Glomerular visceral epithelial cell (primary cell): ENCODE data around the gene PRR13.
"Not testable (repeated sequence)": the region's sequence is repeated elsewhere in the genome, so short reads cannot be mapped to it uniquely, and the experiment has no call there.

Source experiments
- DNase-seq: peaks from one replicate; pipeline ENCODE4 v3.0.0-alpha.2; 2016; ENCODE audit errors: extremely low spot score

The PRR13 gene

GRCh38 chr12:53439582-53439981, 2.0 kb upstream of the PRR13 start:
- DNase-seq, result not testable (repeated sequence)

GRCh38 chr12:53443955-53444354, 2.4 kb downstream of the PRR13 start:
- DNase-seq, result no peak

- not testable (repeated sequence) for DNase-seq
These were observed 3.2 kb downstream of the PRR13 start for GRCh38 chr12:53444593-53445325.

GRCh38 chr12:53450936-53451335, 9.4 kb downstream of the PRR13 start:
- no peak for DNase-seq

DNA sequence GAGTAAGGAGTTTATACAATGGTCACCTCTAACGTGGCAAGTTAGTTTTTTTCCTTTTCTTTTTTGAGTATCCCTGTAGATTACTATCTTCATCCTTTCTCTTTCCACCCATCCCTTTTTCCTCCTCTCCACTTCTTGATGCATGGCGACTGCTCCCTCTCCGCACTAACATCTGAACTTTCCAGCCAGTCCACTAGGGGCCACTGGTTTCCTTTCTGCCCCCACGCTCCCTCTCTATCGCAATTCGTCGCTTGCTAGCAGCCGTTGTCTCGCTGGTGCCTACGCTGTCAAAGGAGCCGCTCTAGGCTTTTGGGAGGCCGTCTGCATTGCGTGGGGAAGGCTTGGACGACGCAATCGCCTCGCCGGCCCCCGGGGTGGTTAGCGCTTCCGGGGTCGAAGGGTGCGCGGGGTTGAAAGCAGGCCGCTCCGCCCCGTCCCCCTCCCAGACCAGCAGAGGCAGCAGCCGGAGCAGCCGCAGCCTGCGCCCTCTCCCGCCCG, 10.2 kb downstream of the PRR13 start, which contains the start of gene PCBP2:
Gene PCBP2 (plus strand): TSS at position 442 of the 498 bp plus-strand sequence. CDS start 2,699 bp downstream, outside the sequence.
- DNase-seq, result peak; percentile 99

DNA sequence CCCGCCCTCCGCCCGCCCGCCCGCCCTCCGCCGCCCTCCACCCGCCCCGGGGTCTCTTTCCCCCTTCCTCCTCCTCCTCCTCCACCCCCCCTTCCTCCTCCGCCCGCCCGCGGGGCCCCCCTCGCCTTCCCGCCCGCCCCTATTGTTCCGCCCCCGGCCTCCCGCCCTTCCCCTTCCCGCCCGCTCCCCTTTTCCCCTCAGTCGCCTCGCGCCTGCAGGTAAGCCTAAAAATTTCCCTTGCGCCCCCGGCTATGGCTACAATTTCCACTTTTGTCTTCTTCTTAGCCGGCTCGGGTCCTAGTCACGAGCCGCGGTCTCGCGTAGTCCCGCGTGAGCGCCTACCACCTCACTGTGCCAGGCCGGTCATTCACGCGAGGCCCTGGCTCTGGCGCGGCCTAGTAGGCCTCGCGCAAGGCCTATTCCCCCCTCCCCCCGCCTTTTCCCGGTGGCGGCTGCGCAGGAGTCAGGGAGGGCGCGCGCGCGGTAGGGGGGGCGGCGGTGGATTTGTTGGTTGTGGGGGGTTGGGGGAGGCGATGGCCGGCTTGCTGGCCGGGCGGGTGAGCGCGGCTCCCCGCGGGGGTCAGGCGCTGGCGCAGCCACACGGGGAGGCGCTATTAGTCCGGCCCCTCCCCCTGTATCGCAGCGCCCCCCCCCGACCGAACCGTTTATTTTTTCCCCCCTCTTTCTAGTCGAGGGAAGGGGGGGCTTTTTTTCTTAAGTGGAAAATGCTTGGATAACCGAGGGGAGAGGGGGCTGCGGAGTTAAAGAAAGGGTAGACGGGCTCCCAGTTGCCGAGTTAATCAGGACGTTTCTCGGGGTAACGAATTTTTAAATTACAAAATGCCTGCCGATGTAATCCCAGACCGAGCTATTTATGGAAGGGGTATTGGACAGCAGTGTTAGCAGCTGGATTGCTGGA, 10.9 kb downstream of the PRR13 start:
- peak; percentile 90 for DNase-seq

DNA sequence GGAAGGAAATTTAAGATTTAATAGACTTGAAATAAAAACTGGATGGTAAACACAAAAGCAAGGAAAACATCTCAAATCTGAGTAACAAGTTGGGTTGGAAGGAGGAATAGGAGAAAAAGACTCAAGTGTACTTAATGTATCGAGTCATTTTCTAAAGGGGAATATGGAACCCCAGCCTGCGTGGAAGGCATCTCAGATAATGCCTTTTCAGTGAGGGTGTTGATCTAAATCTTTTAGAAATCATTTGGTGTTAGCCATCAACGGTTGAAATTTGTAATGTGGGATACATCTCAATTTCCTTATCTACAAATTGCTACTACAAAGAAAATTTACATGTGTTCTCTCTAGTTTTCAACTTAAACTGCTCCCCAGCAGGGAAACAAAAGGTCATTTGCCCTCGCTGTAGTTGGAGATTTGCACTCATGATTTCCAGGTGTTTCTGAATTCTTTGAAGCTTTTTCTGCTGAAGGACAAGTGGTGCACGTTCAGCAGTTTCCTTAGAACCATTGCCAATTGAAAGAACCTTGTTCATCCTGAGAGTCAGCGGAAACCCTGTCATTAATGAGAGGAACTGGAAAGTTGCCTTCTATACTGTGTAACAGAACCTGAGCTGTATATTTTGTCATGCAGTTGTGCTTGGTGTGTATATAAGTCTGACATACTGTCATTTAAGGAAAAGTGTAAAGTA, 12.6 kb downstream of the PRR13 start:
- DNase-seq, result no peak

DNA sequence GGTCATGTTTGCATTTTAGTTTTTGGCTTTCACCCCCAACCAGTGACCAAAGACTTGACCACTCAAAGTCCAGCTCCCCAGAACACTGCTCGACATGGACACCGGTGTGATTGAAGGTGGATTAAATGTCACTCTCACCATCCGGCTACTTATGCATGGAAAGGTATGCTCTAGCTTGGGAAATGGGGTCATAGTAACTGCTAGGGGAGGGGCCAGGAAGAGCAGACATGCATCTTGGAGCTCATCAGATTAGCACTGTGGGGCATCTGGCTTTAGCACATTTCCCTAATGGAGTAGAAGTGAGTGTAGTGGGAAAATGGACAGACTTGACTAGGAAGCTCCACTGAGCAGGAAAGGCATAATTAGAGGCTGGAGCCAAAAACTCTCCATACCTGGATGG, 13.2 kb downstream of the PRR13 start:
- DNase-seq, result no peak

DNA sequence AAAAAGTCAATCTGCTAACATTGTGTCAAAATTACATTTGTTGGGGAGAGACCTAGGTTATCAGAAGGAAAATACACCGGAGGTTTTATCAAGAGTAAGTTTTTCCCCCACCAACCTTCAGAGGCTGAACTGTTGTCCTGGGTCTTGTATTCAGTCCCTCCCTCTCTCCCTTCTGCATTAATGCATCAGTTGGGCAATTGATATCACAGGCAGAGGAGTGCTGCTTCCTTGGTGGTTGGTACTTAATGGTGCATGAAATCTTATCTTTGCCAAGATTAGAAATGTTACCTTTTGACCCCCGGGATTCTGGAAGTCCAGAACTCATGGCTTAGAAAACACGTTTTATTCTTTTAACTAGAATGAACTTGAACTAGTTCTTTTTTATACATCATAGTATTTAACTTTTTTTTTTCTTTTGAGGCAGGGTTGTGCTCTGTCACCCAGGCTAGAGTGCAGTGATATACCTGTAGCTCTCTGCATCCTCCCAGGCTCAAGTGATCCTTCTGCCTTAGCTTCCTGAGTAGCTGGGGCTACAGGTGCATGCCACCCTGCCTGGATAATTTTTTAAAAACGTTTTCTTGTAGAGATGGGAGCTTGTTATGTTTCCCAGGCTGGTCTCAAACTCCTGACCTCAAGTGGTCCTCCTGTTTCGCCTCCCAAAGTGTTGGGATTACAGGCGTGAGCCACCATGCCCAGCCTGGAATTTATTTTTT, 15.3 kb downstream of the PRR13 start:
- DNase-seq, result no peak

DNA sequence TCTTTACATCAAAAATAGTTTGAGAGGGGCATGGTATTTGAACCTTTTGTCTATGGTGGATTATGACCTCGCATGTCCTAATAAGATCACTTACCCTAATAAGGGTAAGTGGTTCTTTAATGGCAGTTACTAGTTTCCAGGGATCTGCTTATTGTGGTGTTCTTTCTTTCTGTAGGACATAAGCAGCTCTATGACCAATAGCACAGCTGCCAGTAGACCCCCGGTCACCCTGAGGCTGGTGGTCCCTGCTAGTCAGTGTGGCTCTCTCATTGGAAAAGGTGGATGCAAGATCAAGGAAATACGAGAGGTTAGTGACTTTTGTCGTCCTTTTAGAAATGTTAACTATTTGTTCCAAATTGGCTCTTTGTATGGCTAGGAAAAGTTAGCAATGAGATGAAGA, 17.6 kb downstream of the PRR13 start:
- DNase-seq, result no peak

DNA sequence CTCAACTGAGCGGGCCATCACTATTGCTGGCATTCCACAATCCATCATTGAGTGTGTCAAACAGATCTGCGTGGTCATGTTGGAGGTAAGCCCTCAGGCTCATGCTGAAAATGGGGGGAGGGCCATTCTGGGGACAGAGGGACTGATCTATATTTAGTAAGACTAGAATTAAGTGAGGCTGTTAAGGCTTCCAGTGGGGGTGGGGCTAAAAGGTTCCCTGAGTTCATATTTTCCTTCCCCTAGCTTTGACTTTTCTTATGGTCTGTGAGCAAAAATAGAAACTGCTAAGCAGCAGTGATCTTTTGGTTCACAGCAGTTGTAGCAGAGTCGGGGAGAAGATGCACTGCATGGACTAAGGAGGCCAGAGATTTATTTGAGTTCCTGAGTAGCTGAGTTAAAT, 19.5 kb downstream of the PRR13 start:
- no peak for DNase-seq

- no peak for DNase-seq
These were observed 20.1 kb downstream of the PRR13 start for GRCh38 chr12:53461591-53461990.

DNA sequence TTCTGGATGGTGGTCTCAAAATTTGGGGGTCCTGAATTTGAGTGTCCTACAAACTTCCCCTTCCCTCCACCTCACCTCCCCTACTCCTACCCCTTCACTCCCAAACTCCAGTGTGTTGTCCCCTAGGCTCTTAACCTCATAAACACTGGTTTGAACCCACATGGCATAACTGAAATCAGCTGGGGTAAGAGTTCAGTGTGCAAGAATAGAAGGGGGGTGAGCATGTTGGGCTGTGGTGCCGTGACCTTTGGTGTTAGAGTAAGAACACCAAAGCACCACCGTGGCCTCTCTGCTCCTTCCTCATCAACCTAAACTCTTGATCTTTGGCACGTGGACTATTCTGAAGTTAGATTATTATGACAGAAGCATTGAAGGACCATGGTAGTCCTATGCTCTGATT, 21.4 kb downstream of the PRR13 start:
- no peak for DNase-seq

GRCh38 chr12:53463802-53464560, 22.4 kb downstream of the PRR13 start:
- no peak for DNase-seq

DNA sequence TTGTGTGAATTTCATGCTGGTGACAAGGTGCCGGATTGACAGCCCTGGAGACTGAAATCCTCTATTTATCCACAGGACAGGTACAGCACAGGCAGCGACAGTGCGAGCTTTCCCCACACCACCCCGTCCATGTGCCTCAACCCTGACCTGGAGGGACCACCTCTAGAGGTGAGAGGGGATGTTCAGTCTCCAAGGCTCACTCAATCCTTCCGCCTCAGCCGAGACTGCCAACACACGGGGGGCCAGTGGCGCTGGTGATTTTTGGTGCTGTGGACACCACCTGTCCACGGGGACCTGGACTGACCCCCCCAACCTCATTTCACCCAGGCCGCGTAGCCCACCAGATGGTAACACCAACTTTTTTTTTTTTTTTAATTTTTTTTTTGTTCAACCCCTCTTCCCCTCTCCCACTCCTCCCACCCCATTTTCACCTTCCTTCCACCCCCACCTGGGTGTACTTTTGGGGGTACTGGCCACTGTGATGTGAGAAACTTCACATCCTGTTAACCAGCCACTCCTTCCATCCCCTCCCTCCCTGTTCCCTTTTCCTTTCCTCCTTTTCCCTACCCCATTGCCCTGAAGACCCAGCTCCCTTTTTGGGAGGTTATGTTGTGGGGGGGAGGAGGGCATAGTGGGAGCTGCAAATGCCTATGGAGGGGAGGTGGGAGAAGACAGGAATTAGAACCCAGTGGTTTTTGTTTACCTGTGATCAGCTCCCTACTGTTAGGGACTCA, 23.3 kb downstream of the PRR13 start:
- no peak for DNase-seq

DNA sequence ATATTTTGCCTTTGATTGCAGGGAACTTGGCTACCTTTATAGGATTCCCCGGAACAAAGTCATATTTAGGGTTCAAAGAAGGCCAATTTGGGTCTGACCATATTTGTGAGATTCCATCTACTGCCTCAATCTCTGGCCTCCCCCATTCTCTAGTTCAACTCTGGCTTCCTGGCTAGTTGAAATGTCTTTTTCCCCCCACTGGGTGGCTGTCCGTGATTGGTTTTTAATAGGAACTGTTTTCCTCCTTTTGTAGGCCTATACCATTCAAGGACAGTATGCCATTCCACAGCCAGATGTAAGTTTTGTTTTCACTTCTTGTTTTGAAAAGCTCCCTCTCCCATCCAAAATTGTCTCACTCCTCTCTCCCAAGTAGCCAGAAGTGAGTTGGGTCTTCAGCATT, 24.1 kb downstream of the PRR13 start:
- no peak for DNase-seq

DNA sequence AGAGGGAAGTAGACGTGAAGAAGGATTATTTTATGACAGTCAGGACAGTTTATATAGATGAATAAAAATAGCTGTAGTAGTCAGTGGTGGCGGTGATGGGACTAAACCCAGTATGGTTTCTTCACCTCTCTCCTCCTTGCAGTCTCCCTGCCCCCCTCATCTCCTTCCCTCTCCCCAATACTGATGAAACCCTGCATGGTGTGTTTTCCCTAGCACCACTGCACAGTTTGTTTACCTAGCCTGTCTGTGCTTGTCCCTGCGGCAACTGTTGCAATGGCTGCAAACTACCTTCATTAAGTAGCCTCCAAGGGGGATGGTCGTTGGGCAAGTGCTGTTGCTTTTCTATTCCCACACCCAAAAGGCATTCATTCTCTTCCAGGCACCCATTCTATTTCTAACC, 25.1 kb downstream of the PRR13 start:
- no peak for DNase-seq

DNA sequence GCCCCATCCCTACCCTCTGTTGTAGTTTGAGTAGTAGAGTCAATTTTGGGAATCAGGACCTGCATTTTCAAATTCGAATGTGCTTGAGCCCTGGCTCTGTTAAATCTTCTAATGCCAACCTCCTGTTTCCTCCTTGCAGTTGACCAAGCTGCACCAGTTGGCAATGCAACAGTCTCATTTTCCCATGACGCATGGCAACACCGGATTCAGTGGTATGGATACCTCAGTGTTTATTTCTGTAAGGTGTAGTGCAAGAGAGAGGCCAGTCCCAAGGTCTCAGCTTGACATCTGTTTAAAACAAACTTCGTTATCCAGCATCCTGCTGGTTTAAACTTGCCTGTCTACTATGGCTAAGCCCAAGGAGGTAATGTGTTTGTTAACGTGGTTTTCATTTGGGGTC, 25.5 kb downstream of the PRR13 start:
- no peak for DNase-seq

DNA sequence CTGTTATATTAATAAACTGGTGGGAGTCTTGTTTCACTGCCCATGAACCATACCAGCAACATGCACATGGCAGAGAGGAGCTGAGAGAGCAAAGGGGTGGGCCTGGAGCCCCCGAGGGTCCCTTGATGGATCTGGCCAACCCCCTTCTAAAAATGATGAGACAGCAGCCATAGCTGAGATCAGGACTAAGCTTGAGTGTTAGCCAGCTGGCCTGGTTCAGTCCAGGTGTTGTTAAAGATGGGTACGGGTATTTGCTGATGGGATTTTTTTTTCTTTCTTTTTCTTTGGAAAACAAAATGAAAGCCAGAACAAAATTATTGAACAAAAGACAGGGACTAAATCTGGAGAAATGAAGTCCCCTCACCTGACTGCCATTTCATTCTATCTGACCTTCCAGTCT, 26.3 kb downstream of the PRR13 start:
- no peak for DNase-seq

DNA sequence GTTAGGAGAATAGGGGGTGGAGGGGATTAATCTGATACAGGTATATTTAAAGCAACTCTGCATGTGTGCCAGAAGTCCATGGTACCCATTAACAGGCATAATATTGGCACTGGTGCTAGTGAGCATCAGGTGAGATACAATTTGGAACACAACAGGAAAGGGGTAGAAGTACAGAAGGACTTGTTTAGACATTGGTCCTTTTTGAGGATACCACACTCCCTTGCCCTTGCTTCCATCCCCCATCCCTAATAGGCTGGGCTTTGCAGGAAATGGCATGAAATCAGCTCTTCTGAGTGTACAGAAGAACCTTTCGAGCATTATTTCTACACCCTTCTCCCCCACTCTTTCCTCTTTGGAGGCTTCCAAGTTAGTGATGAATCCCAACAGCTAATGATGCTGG, 26.7 kb downstream of the PRR13 start:
- DNase-seq, result no peak
